HG03521 (cell line): ENCODE measurements around the gene LHFPL3.

Experiments used
- ATAC-seq: cut with Tn5 transposase; IDR thresholded peaks from one replicate; pipeline ENCODE4 v1.9.1; 2021; ENCODE audit warnings: mild to moderate bottlenecking, moderate library complexity; ENCODE audit not compliant: unreplicated experiment

LHFPL3 gene

GRCh38 chr7:104794154-104794553 is 465.8 kb downstream of the LHFPL3 start:
- ATAC-seq, result no peak

GRCh38 chr7:104794589-104794988 is 466.2 kb downstream of the LHFPL3 start:
- ATAC-seq, result no peak

GRCh38 chr7:104795086-104795485 is 466.7 kb downstream of the LHFPL3 start:
- no peak for ATAC-seq

- ATAC-seq, result no peak
Measured at GRCh38 chr7:104795616-104796398, 467.4 kb downstream of the LHFPL3 start.

GRCh38 chr7:104800307-104800706 is 471.9 kb downstream of the LHFPL3 start:
- ATAC-seq, result no peak

GRCh38 chr7:104801022-104801421 is 472.6 kb downstream of the LHFPL3 start:
- no peak for ATAC-seq

GRCh38 chr7:104803931-104804330 is 475.5 kb downstream of the LHFPL3 start:
- no peak for ATAC-seq

GRCh38 chr7:104804696-104805095 is 476.3 kb downstream of the LHFPL3 start:
- no peak for ATAC-seq

GRCh38 chr7:104805449-104806317 is 477.3 kb downstream of the LHFPL3 start:
- no peak for ATAC-seq

GRCh38 chr7:104807671-104808070 is 479.3 kb downstream of the LHFPL3 start:
- no peak for ATAC-seq

GRCh38 chr7:104809906-104810305 is 481.5 kb downstream of the LHFPL3 start:
- ATAC-seq, result no peak

- no peak for ATAC-seq
Measured at GRCh38 chr7:104814126-104814525, 485.7 kb downstream of the LHFPL3 start.

GRCh38 chr7:104814671-104815400 is 486.4 kb downstream of the LHFPL3 start:
- ATAC-seq, result no peak

GRCh38 chr7:104816537-104816936 is 488.1 kb downstream of the LHFPL3 start:
- ATAC-seq, result no peak

- ATAC-seq, result no peak
Measured at GRCh38 chr7:104818961-104819880, 490.8 kb downstream of the LHFPL3 start.

GRCh38 chr7:104820836-104821535 is 492.6 kb downstream of the LHFPL3 start:
- no peak for ATAC-seq

- no peak for ATAC-seq
Measured at GRCh38 chr7:104823177-104823576, 494.8 kb downstream of the LHFPL3 start.

- ATAC-seq, result no peak
Measured at GRCh38 chr7:104825099-104825498, 496.7 kb downstream of the LHFPL3 start.

GRCh38 chr7:104826135-104826534 is 497.7 kb downstream of the LHFPL3 start:
- ATAC-seq, result no peak

GRCh38 chr7:104836976-104837375 is 508.6 kb downstream of the LHFPL3 start:
- no peak for ATAC-seq
